GM12891 (cell line): ENCODE measurements around the gene SRGAP2B.
"Not testable (repeated sequence)": the region's sequence is repeated elsewhere in the genome, so short reads cannot be mapped to it uniquely, and the experiment has no call there.

Source experiments
- POLR2A ChIP-seq: IDR thresholded peaks from 2 replicates; pipeline ENCODE4 v1.6.1; 2011; ENCODE audit warnings: low read depth, low read length, control low read depth
- POLR2AphosphoS5 ChIP-seq: IDR thresholded peaks from 2 replicates; pipeline ENCODE4 v1.6.1; 2011; ENCODE audit warnings: low read depth, low read length, control low read depth
- SPI1 ChIP-seq: IDR thresholded peaks from 2 replicates; pipeline ENCODE4 v1.6.1; 2011; ENCODE audit warnings: low read depth, low read length, control low read depth
- TAF1 ChIP-seq: IDR thresholded peaks from 2 replicates; pipeline ENCODE4 v1.6.1; 2011; ENCODE audit warnings: low read depth, low read length, control low read depth

GRCh38 chr1:144971936-144972335 is 123.2 kb downstream of the SRGAP2B start:
- not testable (repeated sequence) for TF ChIP-seq POLR2A, TAF1, POLR2AphosphoS5, SPI1
